Stomach (tissue), 9 donors: ENCODE measurements around the gene NRCAM. TPM values are rescaled to one million over a fixed set of nuclear protein-coding genes. Genes with fewer than 3 reads are reported as not detected.

ENCODE experiments used
- DNase-seq, 2 donors: peaks; one replicate each; pipeline versions ENCODE4 v3.0.0 to v3.0.0-alpha.2; 2013 to 2019
- H3K27ac ChIP-seq, 5 donors: fragments of 200-600 bp in 4 of 5; sonication (generic) in 4 of 5; one replicate each; pipeline ENCODE4 v1.5.1; 2013 to 2019; ENCODE audit warnings: mild to moderate bottlenecking in 1 of 5, moderate library complexity in 1 of 5
- H3K27me3 ChIP-seq, 3 donors: fragments of 200-600 bp; sonication (generic); one replicate each; pipeline ENCODE4 v1.5.1; 2017 to 2019; ENCODE audit warnings: mixed run types in 1 of 3
- H3K36me3 ChIP-seq, 4 donors: fragments of 200-600 bp; sonication (generic); 1 replicate in 3 of 4; 2 replicates in 1 of 4; pipeline ENCODE4 v1.5.1; 2016 to 2019
- H3K4me1 ChIP-seq, 4 donors: fragments of 200-600 bp; sonication (generic); one replicate each; pipeline ENCODE4 v1.5.1; 2016 to 2019
- H3K4me3 ChIP-seq, 4 donors: fragments of 200-600 bp; sonication (generic) in 3 of 4; one replicate each; pipeline ENCODE4 v1.5.1; 2016 to 2019; ENCODE audit warnings: mild to moderate bottlenecking in 1 of 4
- H3K9me3 ChIP-seq, 4 donors: fragments of 200-600 bp; sonication (generic); one replicate each; pipeline ENCODE4 v1.5.1; 2016 to 2019
- EP300 ChIP-seq: sonication (generic); formaldehyde crosslinking; IDR thresholded peaks from one replicate; pipeline ENCODE4 v1.6.1; 2017; ENCODE audit warnings: antibody characterized with exemption
- POLR2A ChIP-seq, 4 donors: fragments of 450-650 bp; IDR thresholded peaks; one replicate each; pipeline ENCODE4 v1.6.1; 2016; ENCODE audit warnings: antibody characterized with exemption in 4 of 4, control low read depth in 2 of 4, mild to moderate bottlenecking in 1 of 4, moderate library complexity in 1 of 4
- POLR2AphosphoS5 ChIP-seq, 3 donors: sonication (generic); formaldehyde crosslinking; IDR thresholded peaks; one replicate each; pipeline ENCODE4 v1.6.1; 2016; ENCODE audit warnings: antibody characterized with exemption in 3 of 3
- WGBS, 5 donors: extraction: QIAGEN DNeasy Blood & Tissue Kit in 3 of 5; methylation state at CpG; one replicate each; pipeline versions ENCODE4 v1.1.5 to v1.1.7; 2013 to 2018; 5-methylcytosine and 5-hydroxymethylcytosine counted together
- intact Hi-C: fragments of 100-400 bp; cut with DNase I; formaldehyde crosslinking; loops from one replicate; pipeline ENCODE4 v1.15.1; 2023; ENCODE audit warnings: low total_unique reads
- polyA plus RNA-seq, 3 donors: library from polyadenylated mRNA; stranded (reverse); fragments of 200-250 nt; gene quantifications; one replicate each; pipeline ENCODE4 v1.2.3, GENCODE V29; 2013
- total RNA-seq, 5 donors: library from RNA; depleted of rRNA; stranded (reverse); fragments of >200 nt; gene quantifications; one replicate each; pipeline versions ENCODE4 v1.1.0 to v1.2.3, GENCODE V29; 2014 to 2016
- TF ChIP-seq, protein P1 (sequence below), 7 experiments: fragments of 450-650 bp in 4 of 7; fragments of 200-600 bp in 3 of 7; sonication (generic) in 3 of 7; IDR thresholded peaks; one replicate each; pipeline ENCODE4 v1.5.1; 2016 to 2019; ENCODE audit warnings: antibody characterized with exemption in 7 of 7, control low read depth in 2 of 7, mild to moderate bottlenecking in 1 of 7
- donor health status: healthy with polysubstance abuse.
- donor health status: Bipolar disorder and iron deficiency.
- donor health status: healthy.

Gene NRCAM
- total and polyA plus RNA-seq, 8 donors = 1.2 to 9.4 (median 2.3) TPM

DNA sequence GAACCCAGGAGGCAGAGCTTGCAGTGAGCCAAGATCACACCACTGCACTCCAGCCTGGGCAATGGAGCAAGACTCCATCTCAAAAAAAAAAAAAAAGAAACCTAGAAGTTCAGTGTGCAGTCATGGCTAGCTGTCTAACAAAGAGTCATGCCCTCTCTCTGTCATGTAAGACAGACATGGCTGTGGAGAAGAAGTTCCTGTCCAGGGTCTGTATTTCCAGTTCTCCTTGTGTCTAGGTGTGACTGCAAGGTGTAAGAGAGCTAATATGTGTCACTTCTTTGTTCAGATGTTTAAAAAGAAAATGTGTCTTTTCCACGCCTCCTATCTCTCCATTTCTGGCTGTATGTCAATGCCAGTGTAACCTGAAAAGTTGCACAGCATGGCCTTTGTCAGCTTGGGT is 139.5 kb downstream of the NRCAM start:
- no peak for DNase-seq
- H3K27me3 ChIP-seq = no peaks in the 10 kb centered on the region
- no peak overlapping the region for H3K27ac ChIP-seq
- 81 to 93% (median 83%) methylated on average over 1 of the region's 1 CpG for WGBS, 5 donors
- no peaks in the 10 kb centered on the region for H3K9me3 ChIP-seq
- TF ChIP-seq EP300 = no peak
- TF ChIP-seq POLR2A (IDR thresholded peaks at IDR 0.05) = no peak
- TF ChIP-seq POLR2AphosphoS5 (IDR thresholded peaks at IDR 0.05) = no peak
- TF ChIP-seq, protein P1, sequence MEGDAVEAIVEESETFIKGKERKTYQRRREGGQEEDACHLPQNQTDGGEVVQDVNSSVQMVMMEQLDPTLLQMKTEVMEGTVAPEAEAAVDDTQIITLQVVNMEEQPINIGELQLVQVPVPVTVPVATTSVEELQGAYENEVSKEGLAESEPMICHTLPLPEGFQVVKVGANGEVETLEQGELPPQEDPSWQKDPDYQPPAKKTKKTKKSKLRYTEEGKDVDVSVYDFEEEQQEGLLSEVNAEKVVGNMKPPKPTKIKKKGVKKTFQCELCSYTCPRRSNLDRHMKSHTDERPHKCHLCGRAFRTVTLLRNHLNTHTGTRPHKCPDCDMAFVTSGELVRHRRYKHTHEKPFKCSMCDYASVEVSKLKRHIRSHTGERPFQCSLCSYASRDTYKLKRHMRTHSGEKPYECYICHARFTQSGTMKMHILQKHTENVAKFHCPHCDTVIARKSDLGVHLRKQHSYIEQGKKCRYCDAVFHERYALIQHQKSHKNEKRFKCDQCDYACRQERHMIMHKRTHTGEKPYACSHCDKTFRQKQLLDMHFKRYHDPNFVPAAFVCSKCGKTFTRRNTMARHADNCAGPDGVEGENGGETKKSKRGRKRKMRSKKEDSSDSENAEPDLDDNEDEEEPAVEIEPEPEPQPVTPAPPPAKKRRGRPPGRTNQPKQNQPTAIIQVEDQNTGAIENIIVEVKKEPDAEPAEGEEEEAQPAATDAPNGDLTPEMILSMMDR (IDR thresholded peaks at IDR 0.05) = no peak
- H3K36me3 ChIP-seq = no peaks in the 10 kb centered on the region
- intact Hi-C loops = no loop called here
- H3K4me3 ChIP-seq = no peak overlapping the region
- H3K4me1 ChIP-seq = no peaks in the 10 kb centered on the region

DNA sequence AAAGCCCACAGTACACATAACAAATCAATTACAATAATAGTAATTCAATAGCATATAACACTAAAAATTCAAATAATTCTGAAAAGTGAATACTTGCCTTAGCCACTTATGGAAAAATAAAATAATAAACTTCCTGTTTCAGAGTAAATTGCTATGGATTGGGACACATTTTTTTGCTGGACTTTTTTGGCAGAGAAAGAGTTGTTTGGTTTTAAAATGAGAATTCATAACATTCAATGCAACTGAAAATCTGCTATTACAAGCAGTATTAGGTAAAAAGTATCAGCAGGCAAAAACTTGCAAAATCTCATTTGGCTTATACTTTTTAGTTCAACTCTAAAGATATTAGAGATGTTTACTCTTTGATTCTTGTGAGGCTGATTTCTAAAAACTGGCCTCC is 141.7 kb downstream of the NRCAM start:
- H3K9me3 ChIP-seq = no peaks in the 10 kb centered on the region
- no peaks in the 10 kb centered on the region for H3K27me3 ChIP-seq
- no peak for DNase-seq
- no peak overlapping the region for H3K4me3 ChIP-seq
- H3K36me3 ChIP-seq = no peaks in the 10 kb centered on the region
- no peak overlapping the region for H3K27ac ChIP-seq
- TF ChIP-seq POLR2AphosphoS5 (IDR thresholded peaks at IDR 0.05) (no peak), EP300 (no peak), POLR2A (IDR thresholded peaks at IDR 0.05) (no peak)
- TF ChIP-seq, protein P1 (IDR thresholded peaks at IDR 0.05) = no peak
- no peaks in the 10 kb centered on the region for H3K4me1 ChIP-seq
- intact Hi-C loops = no loop called here

DNA sequence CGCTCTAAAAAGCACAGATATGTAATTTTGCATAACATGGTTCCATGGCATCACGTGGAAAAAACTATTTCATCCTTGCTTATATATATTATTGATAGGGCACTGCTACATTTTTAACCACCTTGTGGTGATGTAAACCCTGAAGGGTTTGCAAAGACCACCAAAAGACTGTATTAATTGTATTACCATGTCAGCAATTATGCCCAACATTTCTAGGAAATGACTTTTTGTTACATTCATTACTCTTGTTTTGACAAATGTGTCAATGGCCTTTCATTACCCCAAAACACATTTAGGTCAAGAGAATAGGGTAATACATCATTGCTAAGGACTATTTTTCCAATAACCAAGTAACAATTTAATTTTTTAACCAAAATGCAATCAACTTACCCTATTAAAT is 142.2 kb downstream of the NRCAM start:
- intact Hi-C loops = no loop called here
- Histone ChIP-seq H3K9me3 (no peaks in the 10 kb centered on the region), H3K4me3 (no peak overlapping the region), H3K27ac (no peak overlapping the region), H3K36me3 (no peaks in the 10 kb centered on the region), H3K27me3 (no peaks in the 10 kb centered on the region), H3K4me1 (no peaks in the 10 kb centered on the region)
- DNase-seq = no peak
- no peak for TF ChIP-seq POLR2AphosphoS5 (IDR thresholded peaks at IDR 0.05)
- no peak for TF ChIP-seq POLR2A (IDR thresholded peaks at IDR 0.05)
- TF ChIP-seq EP300 = no peak
- 77 to 92% (median 87%) methylated on average over 2 of the region's 2 CpGs for WGBS, 5 donors

DNA sequence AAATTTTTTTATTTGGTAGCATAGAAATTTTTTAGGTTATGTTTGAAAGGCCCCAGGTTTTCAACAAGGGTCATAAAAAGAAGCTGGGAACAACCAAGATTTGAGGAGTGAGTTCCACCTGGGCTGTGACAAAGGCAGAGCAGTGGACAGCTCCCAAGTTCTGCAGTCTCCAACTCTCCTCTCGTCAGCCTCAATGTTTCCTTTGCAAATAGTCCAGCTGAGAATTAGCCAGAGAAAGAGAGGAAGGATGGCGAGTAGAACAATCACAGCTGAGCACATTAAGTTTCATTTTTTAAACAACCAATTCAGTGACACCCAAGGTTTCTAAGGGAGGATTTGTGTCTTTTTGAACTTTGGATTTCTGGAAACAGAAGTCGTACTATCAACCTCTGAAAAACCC is 143.2 kb downstream of the NRCAM start:
- no peak for DNase-seq
- H3K4me1 ChIP-seq = no peaks in the 10 kb centered on the region
- no peaks in the 10 kb centered on the region for H3K27me3 ChIP-seq
- no peaks in the 10 kb centered on the region for H3K9me3 ChIP-seq
- H3K4me3 ChIP-seq = no peak overlapping the region
- TF ChIP-seq POLR2AphosphoS5 (IDR thresholded peaks at IDR 0.05) (no peak), EP300 (no peak), POLR2A (IDR thresholded peaks at IDR 0.05) (no peak)
- TF ChIP-seq, protein P1 (IDR thresholded peaks at IDR 0.05) = no peak
- 26 to 35% (median 30%) methylated on average over 3 of the region's 3 CpGs for WGBS, 5 donors
- H3K27ac ChIP-seq = no peak overlapping the region
- intact Hi-C loops = no loop called here
- no peaks in the 10 kb centered on the region for H3K36me3 ChIP-seq

DNA sequence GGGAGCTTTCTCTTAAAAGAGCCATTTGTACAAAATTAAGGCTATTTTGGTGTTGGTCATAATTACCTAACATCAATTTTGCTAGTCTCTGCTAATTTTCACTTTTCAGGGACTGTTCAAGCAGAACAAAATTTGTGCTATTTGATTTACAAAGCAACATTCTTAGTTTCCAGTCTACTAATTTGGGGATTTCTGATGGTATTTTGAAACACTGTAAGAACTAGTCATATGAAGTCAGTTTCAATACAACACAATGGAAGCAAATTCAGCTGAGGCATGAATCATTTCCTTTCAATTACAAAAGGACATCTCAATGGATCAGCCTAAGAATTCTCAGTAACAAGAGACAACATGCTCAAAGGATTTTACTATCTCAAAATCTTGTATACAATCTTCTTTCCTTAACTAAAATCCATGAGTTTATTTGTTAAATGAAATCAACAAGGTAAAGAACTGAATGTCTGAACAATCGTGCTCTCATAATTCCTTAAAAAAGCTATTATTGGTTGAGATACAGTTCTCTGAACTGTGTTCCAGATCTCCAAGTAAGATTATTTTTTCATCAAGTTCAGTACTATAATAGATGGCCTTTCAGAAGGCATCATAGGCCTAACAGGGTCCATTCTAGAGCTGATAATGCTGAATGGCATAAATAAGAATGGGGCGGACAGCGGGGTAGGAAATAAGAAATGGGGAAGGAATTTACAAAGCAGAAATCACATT is 144.6 kb downstream of the NRCAM start:
- Histone ChIP-seq H3K4me1 (no peaks in the 10 kb centered on the region), H3K4me3 (no peak overlapping the region), H3K36me3 (no peaks in the 10 kb centered on the region), H3K27me3 (no peaks in the 10 kb centered on the region), H3K9me3 (no peaks in the 10 kb centered on the region), H3K27ac (peak overlapping the region in 2 of 5 donors; percentile 7 to 46)
- TF ChIP-seq POLR2AphosphoS5 (IDR thresholded peaks at IDR 0.05) (no peak), POLR2A (IDR thresholded peaks at IDR 0.05) (no peak), EP300 (no peak)
- TF ChIP-seq, protein P1 (IDR thresholded peaks at IDR 0.05) = no peak
- WGBS, 5 donors = 92 to 97% (median 96%) methylated on average over 3 of the region's 3 CpGs
- intact Hi-C loops = no loop called here
- DNase-seq = no peak
